Uterus (tissue), 4 donors: ENCODE measurements around the gene ULK4. TPM values are rescaled to one million over a fixed set of nuclear protein-coding genes. Genes with fewer than 3 reads are reported as not detected.
"Not testable (repeated sequence)": the region's sequence is repeated elsewhere in the genome, so short reads cannot be mapped to it uniquely, and the experiment has no call there.

Source experiments
- DNase-seq, 2 donors: peaks; one replicate each; pipeline ENCODE4 v3.0.0-alpha.2; 2019 to 2020
- H3K27ac ChIP-seq, 2 donors: fragments of 200-600 bp; sonication (generic); 1 replicate in 1 of 2; 2 replicates in 1 of 2; pipeline ENCODE4 v1.5.1; 2016 to 2018
- H3K27me3 ChIP-seq, 2 donors: fragments of 200-600 bp; sonication (generic); one replicate each; pipeline ENCODE4 v1.5.1; 2018 to 2019; ENCODE audit warnings: control low read depth in 1 of 2
- H3K36me3 ChIP-seq, 2 donors: fragments of 200-600 bp; sonication (generic); one replicate each; pipeline ENCODE4 v1.5.1; 2019; ENCODE audit warnings: control low read depth in 1 of 2
- H3K4me1 ChIP-seq, 2 donors: fragments of 200-600 bp; sonication (generic); one replicate each; pipeline ENCODE4 v1.5.1; 2018 to 2019; ENCODE audit warnings: control low read depth in 1 of 2
- H3K4me3 ChIP-seq, 2 donors: fragments of 200-600 bp; sonication (generic); 1 replicate in 1 of 2; 2 replicates in 1 of 2; pipeline ENCODE4 v1.5.1; 2018 to 2019; ENCODE audit warnings: mild to moderate bottlenecking in 1 of 2
- H3K9me3 ChIP-seq, 2 donors: fragments of 200-600 bp; sonication (generic); one replicate each; pipeline ENCODE4 v1.5.1; 2019; ENCODE audit warnings: control low read depth in 1 of 2
- POLR2A ChIP-seq, 2 donors: fragments of 450-650 bp; IDR thresholded peaks; one replicate each; pipeline ENCODE4 v1.6.1; 2016; ENCODE audit warnings: antibody characterized with exemption in 2 of 2, mild to moderate bottlenecking in 1 of 2, moderate library complexity in 1 of 2
- intact Hi-C: fragments of 100-400 bp; cut with DNase I; formaldehyde crosslinking; loops from one replicate; pipeline ENCODE4 v1.15.1; 2023; ENCODE audit warnings: low total_unique reads
- total RNA-seq, 4 donors: library from RNA; depleted of rRNA in 3 of 4; stranded (reverse); fragments of >200 nt in 3 of 4; gene quantifications; one replicate each; pipeline versions ENCODE4 v1.1.0 to v1.2.4, GENCODE V29; 2014 to 2023
- TF ChIP-seq, protein P1 (sequence below), 4 experiments: fragments of 200-600 bp in 2 of 4; fragments of 450-650 bp in 2 of 4; sonication (generic) in 2 of 4; IDR thresholded peaks; one replicate each; pipeline ENCODE4 v1.5.1; 2016 to 2019; ENCODE audit warnings: antibody characterized with exemption in 4 of 4, mild to moderate bottlenecking in 2 of 4, moderate library complexity in 1 of 4
- donor health status: DM: yes; HTN: yes; CAD: no.

ULK4 gene
- total RNA-seq, 4 donors from 2014 or later, result 8.7 to 118 (median 26.1) TPM

DNA sequence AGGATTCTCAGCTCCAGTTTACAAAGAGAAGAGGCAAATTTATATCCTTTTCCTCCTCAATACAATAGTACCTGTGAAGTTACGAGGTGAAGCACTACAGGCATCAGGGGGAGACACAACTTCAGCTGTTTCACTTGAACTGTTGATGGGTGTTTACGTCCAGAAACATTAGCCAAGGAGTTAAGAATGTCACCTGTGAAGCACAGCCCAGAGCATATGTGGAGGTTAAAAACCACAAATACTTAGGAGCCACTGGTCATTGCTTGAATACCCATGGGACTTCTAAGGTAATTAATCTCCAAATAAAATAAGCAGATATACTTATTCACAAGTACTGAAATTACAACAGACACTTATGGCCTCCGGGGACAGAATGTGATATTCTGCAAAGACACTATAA lies 246.5 kb downstream of the ULK4 start:
- TF ChIP-seq, protein P1, sequence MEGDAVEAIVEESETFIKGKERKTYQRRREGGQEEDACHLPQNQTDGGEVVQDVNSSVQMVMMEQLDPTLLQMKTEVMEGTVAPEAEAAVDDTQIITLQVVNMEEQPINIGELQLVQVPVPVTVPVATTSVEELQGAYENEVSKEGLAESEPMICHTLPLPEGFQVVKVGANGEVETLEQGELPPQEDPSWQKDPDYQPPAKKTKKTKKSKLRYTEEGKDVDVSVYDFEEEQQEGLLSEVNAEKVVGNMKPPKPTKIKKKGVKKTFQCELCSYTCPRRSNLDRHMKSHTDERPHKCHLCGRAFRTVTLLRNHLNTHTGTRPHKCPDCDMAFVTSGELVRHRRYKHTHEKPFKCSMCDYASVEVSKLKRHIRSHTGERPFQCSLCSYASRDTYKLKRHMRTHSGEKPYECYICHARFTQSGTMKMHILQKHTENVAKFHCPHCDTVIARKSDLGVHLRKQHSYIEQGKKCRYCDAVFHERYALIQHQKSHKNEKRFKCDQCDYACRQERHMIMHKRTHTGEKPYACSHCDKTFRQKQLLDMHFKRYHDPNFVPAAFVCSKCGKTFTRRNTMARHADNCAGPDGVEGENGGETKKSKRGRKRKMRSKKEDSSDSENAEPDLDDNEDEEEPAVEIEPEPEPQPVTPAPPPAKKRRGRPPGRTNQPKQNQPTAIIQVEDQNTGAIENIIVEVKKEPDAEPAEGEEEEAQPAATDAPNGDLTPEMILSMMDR (IDR thresholded peaks at IDR 0.05), result no peak
- no peak for TF ChIP-seq POLR2A (IDR thresholded peaks at IDR 0.05)
- no peak overlapping the region for H3K4me3 ChIP-seq
- DNase-seq, result no peak
- H3K36me3 ChIP-seq, result no peaks in the 10 kb centered on the region
- H3K9me3 ChIP-seq, result no peaks in the 10 kb centered on the region
- no peaks in the 10 kb centered on the region for H3K27me3 ChIP-seq
- no peaks in the 10 kb centered on the region for H3K4me1 ChIP-seq
- intact Hi-C loops, result no loop called here
- H3K27ac ChIP-seq, result peak overlapping the region; percentile 74 to 76

DNA sequence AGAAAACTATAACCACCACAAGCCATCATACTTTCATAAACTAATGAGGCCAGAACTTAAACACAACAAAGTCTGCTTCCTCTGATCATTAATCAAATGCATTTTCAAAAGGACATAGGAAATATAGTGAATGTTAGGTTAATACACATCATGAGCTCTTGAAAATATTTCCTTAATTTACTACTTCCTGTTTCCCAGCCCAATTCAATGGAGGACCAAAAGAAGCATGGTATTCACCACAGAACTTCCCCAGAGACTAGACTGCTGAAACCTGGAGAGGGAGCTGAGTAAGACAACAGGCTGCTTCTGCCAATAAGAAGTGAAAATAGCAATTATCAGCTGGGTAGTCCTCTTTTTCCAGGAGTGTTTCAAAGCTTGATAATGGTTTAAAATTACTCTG lies 250.3 kb downstream of the ULK4 start:
- TF ChIP-seq POLR2A (IDR thresholded peaks at IDR 0.05), result no peak
- TF ChIP-seq, protein P1 (IDR thresholded peaks at IDR 0.05), result no peak
- no peak for DNase-seq
- intact Hi-C loops, result no loop called here
- H3K4me1 ChIP-seq, result no peaks in the 10 kb centered on the region
- no peak overlapping the region for H3K4me3 ChIP-seq
- no peaks in the 10 kb centered on the region for H3K9me3 ChIP-seq
- H3K27ac ChIP-seq, result peak overlapping the region in 1 of 2 donors; percentile 37
- no peaks in the 10 kb centered on the region for H3K36me3 ChIP-seq
- H3K27me3 ChIP-seq, result no peaks in the 10 kb centered on the region

DNA sequence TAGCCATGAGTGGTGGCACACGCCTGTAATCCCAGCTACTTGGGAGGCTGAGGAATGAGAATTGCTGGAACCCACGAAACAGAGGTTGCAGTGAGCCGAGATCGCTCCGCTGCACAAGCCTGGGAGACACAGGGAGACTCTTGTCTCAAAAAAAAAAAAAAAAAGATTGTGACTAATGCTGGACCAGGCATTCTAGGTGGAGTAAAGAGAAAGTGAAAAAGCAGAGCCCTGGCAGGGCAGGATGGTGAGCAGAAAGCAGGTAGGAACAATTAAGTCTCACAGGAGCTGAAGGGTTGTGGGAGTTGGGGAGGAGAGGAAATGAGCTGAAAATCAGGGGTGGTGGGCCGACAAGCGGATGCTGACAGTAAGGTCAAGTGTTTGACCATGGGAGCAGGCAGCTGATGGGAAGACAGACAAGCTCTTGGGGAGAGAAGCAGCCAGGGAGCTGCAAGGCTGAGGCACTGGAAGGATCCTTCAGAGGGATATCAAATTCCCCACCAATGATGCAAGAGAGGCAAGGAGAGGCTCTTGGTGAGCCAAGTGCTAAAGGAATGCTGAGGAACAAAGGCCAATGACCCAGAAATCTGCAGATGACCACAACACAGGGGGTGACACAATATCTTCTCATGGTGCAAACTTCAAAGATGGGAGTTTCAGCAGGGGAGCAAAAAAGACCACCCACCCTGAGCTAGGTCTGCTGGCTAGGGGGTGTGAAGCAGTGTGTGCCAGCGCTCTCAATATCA lies 251.1 kb downstream of the ULK4 start:
- H3K27ac ChIP-seq, result peak overlapping the region in 1 of 2 donors; percentile 37
- no peak overlapping the region for H3K4me3 ChIP-seq
- H3K36me3 ChIP-seq, result no peaks in the 10 kb centered on the region
- no peaks in the 10 kb centered on the region for H3K9me3 ChIP-seq
- H3K27me3 ChIP-seq, result no peaks in the 10 kb centered on the region
- TF ChIP-seq, protein P1 (IDR thresholded peaks at IDR 0.05), result no peak
- TF ChIP-seq POLR2A (IDR thresholded peaks at IDR 0.05), result no peak
- no peaks in the 10 kb centered on the region for H3K4me1 ChIP-seq
- DNase-seq, result peak in 1 of 2 donors; percentile 26
- intact Hi-C loops, result no loop called here

DNA sequence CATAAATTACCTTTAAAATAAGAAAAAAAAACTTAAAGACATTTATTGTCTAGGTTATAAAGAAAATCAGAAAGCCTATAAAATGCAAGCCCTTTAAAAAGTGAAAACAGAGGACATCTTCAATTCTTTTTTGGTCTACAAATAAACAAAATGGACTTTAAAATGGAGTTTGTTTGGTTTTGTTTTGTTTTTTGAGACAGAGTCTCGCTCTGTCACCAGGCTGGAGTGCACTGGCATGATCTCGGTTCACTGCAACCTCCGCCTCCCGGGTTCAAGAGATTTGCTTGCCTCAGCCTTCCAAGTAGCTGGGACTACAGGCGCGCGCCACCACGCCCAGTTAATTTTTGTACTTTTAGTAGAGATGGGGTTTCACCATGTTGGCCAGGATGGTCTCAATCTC lies 252.7 kb downstream of the ULK4 start:
- intact Hi-C loops, H3K27ac ChIP-seq, H3K36me3 ChIP-seq, H3K4me1 ChIP-seq, DNase-seq, H3K4me3 ChIP-seq, H3K27me3 ChIP-seq, H3K9me3 ChIP-seq: not testable (repeated sequence)

DNA sequence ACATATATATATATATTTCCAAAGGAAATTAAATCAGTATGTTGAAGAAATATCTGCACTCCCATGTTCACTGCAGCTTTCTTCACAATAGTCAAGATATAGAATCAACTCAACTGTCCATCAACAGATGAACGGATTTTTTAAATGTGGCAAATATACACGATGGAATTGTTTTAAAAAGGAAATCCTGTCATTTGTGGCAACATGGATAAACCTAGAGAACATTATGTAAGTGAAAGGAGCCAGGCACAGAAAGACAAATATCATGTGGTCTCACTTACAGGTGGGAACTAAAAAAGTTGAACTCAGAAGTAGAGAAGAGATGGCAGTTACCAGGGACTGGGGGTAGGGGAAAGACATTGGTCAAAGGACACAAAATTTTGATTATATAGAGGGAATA lies 253.7 kb downstream of the ULK4 start:
- Histone ChIP-seq H3K36me3 (no peaks in the 10 kb centered on the region), H3K4me3 (no peak overlapping the region), H3K27ac (no peak overlapping the region), H3K9me3 (no peaks in the 10 kb centered on the region), H3K4me1 (no peaks in the 10 kb centered on the region), H3K27me3 (no peaks in the 10 kb centered on the region)
- DNase-seq, result no peak
- intact Hi-C loops, result no loop called here
- TF ChIP-seq, protein P1 (IDR thresholded peaks at IDR 0.05), result no peak
- no peak for TF ChIP-seq POLR2A (IDR thresholded peaks at IDR 0.05)
